ENCODE data around the gene NTN1.

- TF ChIP-seq CTCF (IDR thresholded peaks at IDR 0.05) (no peak), POLR2A (IDR thresholded peaks at IDR 0.05) (no peak)
These were observed 200.5 kb downstream of the NTN1 start for GRCh38 chr17:9221922-9222180.
